ENCODE results near the gene PIGX. TPM values are rescaled to one million over a fixed set of nuclear protein-coding genes. Genes with fewer than 3 reads are reported as not detected.
A peak's percentile ranks its signal among the peaks of the same experiment; 100 is the strongest.

Gene PIGX
- total RNA-seq (18.9 and 21.5 TPM in 2 replicates), polyA plus RNA-seq (4.9 and 9.6 TPM in 2 replicates), polyA minus RNA-seq (11.0 and 11.1 TPM in 2 replicates)
- 13.6 TPM for total RNA-seq (2013)

GRCh38 chr3:196711838-196712513 lies at the start of gene PIGX, which contains the start of gene CEP19:
PIGX (plus strand) TSS chr3:196712377.
CEP19 (minus strand) TSS chr3:196712250; CDS start chr3:196708657, 3,593 bp downstream.
- H4K20me1 ChIP-seq (ENCODE audit: control insufficient read depth, insufficient read depth, low read length, poor library complexity, severe bottlenecking), result no peaks in the 10 kb centered on the region
- WGBS (ENCODE audit: insufficient coverage), result under 1% methylated on average over 68 of the region's 68 CpGs
- H3K36me3 ChIP-seq (replicated peaks in 1 of 2; ENCODE audit: control extremely low read depth in 1 of 2, control insufficient read depth in 1 of 2, extremely low read depth in 1 of 2, insufficient read depth in 2 of 2, low read length in 1 of 2), result no peaks in the 10 kb centered on the region
- H3K9me3 ChIP-seq (ENCODE audit: control extremely low read depth in 1 of 3, control insufficient read depth in 2 of 3, insufficient read depth in 1 of 3, low read length in 2 of 3), result no peaks in the 10 kb centered on the region
- H3K4me1 ChIP-seq (ENCODE audit: control insufficient read depth in 2 of 2, insufficient read depth in 2 of 2, low read length in 2 of 2), result peaks cover 13 to 16% of the 10 kb centered on the region in 2 donors
- peak within 1 kb of the TSS; percentile 85 for H2AFZ ChIP-seq (ENCODE audit: insufficient read depth, low read depth, low read length, poor library complexity, severe bottlenecking)
- peak within 1 kb of the TSS; percentile 85 for H3K9ac ChIP-seq (ENCODE audit: low read length)
- ChIA-PET POLR2A (interaction anchor here (1.0 to 2.0 kb wide), 3 partner anchors 28 to 101 kb away, joined by 3 to 16 read pairs (median 4); partner anchors contain the start of genes NRROS and PAK2), CTCF (interaction anchor here (0.8 to 2.0 kb wide), 5 partner anchors 27 to 183 kb away, joined by 3 to 8 read pairs (median 4); no protein-coding TSS in a partner anchor)
- ATAC-seq (ENCODE audit: low read depth) (peak; percentile 83), DNase-seq (peak; percentile 97)
- no peaks in the 10 kb centered on the region for H3K27me3 Mint-ChIP-seq
- peak within 1 kb of the TSS; percentile 83 for H3K4me2 ChIP-seq (replicated peaks; ENCODE audit: low read depth, low read length, poor library complexity, severe bottlenecking)
- H3K79me2 ChIP-seq (ENCODE audit: control insufficient read depth, insufficient read depth, low read length), result peaks cover 11% of the 10 kb centered on the region
- TF ChIP-seq EZH2 (IDR thresholded peaks at IDR 0.05; ENCODE audit: borderline replicate concordance, insufficient read depth, low read depth, low read length, poor library complexity, severe bottlenecking) (no peak), CTCF (IDR thresholded peaks at IDR 0.05) (no peak)
- H3K4me3 Mint-ChIP-seq, result peak within 1 kb of the TSS; percentile 96
- no peaks in the 10 kb centered on the region for H3K9me3 Mint-ChIP-seq (ENCODE audit: insufficient read depth)
- peak within 1 kb of the TSS; percentile 94 for H3K27ac Mint-ChIP-seq
- peak within 1 kb of the TSS; percentile 91 to 96 for H3K27ac ChIP-seq (ENCODE audit: low read length in 2 of 2)
- intact Hi-C loops (cut with micrococcal nuclease), result loop anchor here (1.0 to 2.0 kb wide), 5 partner anchors 27 to 257 kb away; partner anchors contain the start of genes FBXO45, PAK2 and WDR53
- peaks cover 14% of the 10 kb centered on the region for H3K4me1 Mint-ChIP-seq
- peak within 1 kb of the TSS; percentile 75 to 94 (median 87) for H3K4me3 ChIP-seq (ENCODE audit: control extremely low read depth in 1 of 5, extremely low read depth in 1 of 5, insufficient read depth in 1 of 5, low read depth in 2 of 5, low read length in 4 of 5)
- H3K27me3 ChIP-seq (replicated peaks in 1 of 4; ENCODE audit: control extremely low read depth in 1 of 4, control insufficient read depth in 3 of 4, insufficient read depth in 4 of 4, low read length in 3 of 4), result no peaks in the 10 kb centered on the region

All from B cell (primary cell).